Islet precursor cell (in vitro differentiated cells): ENCODE data around the gene KCNJ9.

ENCODE experiments used
- DNase-seq: peaks from one replicate; pipeline ENCODE4 v3.0.0-alpha.2; 2018

Gene KCNJ9

DNA sequence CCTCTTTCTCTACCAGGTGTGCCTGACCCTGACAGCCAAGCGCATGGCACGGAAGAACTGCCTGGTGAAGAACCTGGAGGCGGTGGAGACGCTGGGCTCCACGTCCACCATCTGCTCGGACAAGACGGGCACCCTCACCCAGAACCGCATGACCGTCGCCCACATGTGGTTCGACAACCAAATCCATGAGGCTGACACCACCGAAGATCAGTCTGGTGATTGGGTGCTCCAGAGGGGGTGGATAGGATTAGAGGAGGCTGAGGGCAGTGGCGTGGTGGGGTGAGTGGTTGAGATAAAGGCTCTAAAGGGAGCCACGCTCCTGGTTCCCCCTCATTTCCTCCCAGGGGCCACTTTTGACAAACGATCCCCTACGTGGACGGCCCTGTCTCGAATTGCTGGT lies 47.3 kb downstream of the KCNJ9 start:
- DNase-seq: no peak

DNA sequence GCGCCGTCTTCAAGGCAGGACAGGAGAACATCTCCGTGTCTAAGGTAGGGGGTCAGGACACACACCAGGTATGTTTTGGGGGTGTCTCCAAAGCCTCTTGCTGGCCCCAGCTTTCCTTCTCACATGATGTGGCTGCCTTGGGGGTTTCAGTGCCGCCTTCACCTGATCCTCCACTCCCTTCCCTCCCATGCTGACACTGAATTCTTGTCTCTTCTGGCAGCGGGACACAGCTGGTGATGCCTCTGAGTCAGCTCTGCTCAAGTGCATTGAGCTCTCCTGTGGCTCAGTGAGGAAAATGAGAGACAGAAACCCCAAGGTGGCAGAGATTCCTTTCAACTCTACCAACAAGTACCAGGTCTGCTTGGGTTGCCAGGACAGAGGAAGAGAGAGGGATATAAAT lies 47.7 kb downstream of the KCNJ9 start:
- no peak for DNase-seq

DNA sequence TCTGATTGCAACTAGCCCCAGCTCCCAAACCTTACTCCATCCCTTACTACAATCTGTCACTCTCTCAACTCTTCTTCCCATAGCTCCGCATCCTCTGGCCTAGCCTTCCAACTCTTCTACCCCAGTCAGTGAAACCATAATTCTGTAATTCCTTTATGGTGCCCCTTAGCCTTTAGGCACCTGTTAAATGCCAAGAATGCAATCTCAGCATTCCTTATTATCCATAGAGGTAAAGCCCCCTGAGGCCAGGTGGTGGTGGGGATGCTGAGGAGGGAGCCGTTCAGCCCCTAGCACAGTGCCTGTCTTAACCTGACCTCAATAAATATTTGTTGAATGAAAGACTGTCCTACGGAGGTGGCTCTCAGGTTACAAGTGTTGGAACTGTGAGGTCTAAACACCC lies 48.2 kb downstream of the KCNJ9 start:
- no peak for DNase-seq

DNA sequence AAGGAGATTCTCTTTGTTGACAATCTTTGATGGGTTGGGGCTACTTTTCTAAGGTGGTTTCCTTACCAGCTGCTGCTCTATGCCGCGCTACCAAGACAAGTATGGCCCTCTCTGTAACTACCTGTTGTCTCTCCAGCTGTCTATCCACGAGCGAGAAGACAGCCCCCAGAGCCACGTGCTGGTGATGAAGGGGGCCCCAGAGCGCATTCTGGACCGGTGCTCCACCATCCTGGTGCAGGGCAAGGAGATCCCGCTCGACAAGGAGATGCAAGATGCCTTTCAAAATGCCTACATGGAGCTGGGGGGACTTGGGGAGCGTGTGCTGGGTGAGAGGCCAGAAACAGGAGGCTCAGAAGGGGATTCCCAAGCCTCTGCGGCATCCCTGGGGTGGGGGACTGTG lies 48.6 kb downstream of the KCNJ9 start:
- no peak for DNase-seq

DNA sequence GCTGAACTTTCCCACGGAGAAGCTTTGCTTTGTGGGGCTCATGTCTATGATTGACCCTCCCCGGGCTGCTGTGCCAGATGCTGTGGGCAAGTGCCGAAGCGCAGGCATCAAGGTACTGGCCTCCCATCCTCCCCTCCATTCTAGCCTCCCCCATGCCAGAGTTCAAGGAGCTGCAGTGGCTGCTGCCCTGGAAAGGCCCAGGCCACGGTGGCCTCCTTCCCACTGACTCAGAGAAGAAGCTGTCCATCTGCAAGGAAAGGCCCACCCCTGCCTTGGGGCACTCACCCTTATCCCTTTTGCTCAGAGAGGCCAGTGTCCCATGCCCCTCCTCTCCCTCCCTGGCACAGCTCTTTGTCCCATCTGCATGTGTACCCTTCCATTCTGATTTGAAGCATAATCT lies 49.1 kb downstream of the KCNJ9 start:
- DNase-seq: no peak

DNA sequence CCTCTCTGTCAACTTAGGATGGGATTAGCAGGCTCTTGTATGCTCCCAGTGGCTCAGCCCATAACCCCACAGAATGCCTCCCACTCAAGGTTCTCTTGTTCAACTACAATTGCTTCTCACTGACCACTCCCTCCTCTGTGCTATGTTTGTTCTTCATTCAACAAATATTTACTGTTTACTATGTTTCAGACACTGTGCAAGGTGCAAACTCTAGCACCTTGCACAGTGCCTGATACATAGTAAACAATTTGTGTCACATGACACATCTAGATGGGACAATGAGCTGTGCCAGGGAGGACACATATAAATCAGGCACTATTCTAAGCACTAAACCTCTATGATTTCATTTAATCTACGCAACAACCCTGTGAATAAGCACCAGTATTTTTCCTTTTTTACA lies 49.6 kb downstream of the KCNJ9 start:
- DNase-seq: no peak

DNA sequence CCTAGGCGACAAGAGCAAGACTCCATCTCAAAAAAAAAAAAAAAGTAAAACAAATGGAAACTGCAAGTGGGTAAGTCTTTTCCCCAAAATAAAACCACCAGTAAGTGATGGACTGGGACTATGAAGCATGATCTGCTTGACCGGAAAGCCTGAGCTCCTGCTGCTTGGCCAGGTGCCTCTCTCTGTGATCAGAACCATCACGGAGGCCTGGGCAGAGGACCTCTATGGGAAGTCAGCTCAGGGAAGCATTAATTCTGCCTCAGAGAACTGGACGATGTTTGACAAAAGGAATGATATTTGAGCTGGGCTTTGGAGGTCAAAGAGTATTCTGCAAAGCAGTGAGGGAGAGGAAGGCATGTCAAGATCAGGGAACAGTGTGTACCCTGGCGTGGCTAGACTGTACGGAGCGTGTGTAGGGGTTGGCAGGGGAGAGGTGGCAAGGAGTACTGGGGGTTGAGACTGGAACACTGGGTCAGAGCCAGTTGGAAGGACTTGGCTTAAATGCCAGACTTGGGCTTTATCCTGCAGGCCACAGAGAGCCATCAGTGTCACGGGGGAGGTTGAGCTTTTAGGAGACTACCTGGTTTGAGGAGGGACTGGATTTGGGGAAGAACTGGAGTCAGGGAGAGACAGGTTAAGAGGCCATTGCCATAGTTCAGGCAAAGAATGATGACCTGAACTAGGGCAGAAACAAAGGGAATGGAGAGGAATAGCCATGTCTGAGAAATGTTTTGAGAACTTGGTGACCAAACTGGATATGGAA lies 50.6 kb downstream of the KCNJ9 start:
- DNase-seq: no peak

DNA sequence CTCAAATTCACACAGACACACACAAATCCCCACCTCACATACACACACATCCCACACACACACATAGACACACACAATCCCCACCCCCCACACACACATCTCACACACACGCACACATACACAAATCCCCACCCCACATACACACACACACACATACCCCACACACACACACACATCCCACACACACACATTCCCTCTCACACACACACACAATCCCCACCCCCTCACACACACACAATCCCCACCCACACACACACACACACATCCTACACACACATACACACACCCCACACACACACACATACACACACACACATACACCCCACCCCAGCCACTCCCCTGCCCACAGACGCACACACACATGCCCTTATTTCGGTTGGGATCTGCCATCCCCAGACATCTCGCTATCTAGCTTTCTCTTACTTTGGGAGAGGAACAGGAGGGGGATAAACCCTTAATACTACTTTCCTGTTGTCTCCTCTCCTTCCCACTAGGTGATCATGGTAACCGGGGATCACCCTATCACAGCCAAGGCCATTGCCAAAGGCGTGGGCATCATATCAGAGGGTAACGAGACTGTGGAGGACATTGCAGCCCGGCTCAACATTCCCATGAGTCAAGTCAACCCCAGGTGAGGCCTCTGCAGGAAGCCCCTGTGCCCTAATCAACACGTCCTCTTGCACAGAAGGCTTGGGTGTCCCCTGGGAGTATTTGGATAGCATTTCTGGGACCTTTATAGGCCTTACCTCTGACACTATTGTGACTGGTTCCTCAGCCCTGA lies 52.8 kb downstream of the KCNJ9 start:
- no peak for DNase-seq

DNA sequence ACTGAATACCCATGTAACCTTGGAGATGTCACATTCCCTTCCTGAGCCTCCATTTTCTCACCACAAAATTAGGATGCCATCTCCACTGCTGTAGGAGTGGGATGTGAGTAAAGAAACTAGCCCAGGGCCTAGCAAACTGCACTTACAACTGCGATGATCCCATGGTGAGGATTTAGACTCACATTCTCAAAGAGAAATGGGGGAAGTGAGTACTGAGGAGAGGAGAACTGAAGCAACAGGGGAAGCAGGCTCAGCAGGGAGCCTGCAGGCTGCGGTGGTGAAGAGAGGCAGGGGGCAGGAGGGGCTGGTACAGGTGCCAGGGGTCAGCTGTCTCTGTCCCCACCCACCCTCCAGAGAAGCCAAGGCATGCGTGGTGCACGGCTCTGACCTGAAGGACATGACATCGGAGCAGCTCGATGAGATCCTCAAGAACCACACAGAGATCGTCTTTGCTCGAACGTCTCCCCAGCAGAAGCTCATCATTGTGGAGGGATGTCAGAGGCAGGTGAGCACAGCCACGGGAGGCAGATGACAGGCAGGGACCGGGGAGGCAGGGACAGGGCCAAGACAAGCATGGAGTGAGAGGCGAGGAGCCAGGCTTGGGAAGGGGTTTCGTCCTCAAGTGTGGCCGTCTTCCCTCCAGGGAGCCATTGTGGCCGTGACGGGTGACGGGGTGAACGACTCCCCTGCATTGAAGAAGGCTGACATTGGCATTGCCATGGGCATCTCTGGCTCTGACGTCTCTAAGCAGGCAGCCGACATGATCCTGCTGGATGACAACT lies 53.6 kb downstream of the KCNJ9 start:
- no peak for DNase-seq

DNA sequence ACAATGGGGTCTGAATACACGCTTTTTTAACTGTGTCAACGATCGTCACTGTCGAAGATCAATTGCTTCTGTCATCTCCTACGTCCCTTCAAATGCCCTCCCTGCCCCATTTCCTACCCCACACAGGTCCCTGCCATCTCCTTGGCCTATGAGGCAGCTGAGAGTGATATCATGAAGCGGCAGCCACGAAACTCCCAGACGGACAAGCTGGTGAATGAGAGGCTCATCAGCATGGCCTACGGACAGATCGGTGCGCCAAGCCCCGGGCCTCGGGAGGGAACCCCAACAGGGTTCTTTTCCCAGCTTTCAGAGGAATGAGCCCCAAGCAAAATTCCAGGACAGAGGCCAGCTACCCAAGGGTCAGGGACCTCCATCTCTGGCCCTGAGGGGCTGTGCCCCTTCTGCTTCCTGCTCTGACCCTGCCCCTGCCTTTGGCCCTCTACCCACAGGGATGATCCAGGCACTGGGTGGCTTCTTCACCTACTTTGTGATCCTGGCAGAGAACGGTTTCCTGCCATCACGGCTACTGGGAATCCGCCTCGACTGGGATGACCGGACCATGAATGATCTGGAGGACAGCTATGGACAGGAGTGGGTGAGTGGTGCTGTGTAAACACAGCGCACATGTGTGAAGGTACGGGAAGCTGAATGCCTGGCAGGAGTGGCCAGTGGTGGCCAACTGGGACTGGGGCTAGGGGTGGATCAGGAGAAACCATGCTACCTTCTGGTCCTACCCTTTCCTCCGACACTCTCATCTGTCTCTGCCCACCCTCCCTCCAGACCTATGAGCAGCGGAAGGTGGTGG lies 55.0 kb downstream of the KCNJ9 start:
- no peak for DNase-seq

DNA sequence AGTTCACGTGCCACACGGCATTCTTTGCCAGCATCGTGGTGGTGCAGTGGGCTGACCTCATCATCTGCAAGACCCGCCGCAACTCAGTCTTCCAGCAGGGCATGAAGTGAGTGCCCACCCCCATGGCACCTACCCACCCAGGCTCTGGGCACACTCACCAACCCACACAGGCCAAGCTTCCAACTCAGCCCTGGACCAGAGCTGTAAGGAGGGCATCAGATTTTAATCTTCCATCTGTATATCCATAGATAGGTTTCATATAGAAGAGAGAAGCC lies 55.5 kb downstream of the KCNJ9 start:
- peak; percentile 26 for DNase-seq

DNA sequence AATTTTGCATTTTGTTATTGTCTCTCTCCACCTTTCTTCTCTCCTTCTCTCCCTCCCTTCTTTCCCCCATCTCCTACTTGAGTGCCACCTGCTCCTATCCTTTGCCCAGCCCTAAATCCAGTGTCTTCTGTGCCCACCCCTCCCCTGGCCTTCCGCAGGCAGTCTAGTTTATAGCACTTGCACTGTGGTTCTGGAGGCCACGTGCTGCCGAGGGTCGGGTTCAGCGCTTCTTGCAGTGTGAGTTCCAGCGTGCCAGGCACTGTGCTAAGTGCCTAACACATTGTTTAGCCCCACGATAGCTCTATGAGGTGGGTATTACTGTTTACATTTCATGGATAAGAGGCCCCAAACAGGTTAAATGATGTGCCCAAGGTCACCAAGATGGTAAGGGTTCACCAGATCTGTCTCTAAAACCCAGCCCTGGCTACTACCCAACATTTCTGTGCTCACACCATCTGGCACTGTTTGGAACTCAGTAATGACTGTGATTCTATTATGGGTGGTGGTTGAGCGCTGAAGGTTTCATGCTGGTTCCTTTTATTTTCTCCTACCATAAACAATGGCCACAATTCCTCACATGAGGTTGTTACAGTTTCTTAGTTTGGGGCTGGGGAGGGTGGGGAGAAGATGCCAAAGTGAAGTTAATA lies 56.0 kb downstream of the KCNJ9 start:
- DNase-seq: peak; percentile 37

DNA sequence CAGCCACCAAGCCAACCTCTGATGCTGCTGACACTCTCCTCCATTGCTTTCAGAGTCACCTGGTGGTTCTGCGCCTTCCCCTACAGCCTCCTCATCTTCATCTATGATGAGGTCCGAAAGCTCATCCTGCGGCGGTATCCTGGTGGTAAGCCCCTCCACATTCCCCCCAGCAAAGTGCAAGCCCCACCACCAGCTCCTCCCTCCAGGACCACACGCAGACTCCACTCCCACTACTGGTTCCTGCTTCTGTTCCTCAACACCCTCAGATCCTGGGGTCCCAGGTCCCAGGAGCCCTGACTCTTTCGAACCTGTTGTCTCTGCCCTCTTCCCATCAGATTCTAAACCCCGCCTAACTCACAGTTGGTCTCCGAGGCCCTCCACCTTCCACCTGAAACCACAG lies 58.5 kb downstream of the KCNJ9 start:
- no peak for DNase-seq
